ENCODE measurements around the gene TBC1D3B.
"Not testable (repeated sequence)": the region's sequence is repeated elsewhere in the genome, so short reads cannot be mapped to it uniquely, and the experiment has no call there.

The TBC1D3B gene

DNA sequence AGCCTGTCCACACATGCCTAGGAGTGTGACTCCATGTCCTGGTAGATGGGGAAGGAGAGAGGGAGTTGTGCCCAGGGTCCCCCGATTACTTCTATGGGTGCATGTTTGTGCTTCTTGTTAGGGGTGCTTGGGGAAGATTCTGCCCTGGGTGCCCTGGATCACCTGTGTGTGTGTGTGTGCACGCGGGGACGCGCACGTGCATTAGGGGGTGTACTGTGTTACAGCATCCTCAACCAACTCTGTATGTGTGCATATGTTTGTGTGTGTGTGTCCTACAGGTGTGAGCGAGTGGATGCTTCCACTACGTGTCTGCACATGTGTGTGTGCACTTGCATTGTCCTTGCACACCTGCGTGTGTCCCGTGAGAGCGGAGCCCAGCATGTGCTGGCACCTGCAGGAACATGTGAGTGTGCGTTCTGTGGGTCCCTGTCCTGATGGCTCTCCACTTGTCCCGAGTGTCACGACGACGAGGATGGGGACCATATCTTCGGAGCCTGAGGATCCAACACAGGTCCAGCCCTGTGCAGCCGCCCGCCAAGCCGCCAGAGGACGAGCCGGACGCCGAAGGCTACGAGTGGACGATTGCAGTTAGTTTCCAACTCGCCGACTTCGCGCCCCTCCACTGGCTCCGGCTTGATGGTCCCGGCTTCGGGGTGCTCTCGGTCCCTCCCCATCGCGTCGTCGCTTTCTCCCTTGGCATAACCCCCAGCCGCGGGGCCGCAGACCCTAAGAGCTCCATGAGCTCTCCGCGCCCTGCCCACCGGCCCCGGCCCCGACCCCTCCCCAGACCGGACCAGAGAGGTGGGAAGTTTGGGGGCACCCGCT lies 6.0 kb upstream of the TBC1D3B start:
- no peak for DNase-seq (ENCODE audit: low read depth in 1 of 2, low spot score in 1 of 2)

DNA sequence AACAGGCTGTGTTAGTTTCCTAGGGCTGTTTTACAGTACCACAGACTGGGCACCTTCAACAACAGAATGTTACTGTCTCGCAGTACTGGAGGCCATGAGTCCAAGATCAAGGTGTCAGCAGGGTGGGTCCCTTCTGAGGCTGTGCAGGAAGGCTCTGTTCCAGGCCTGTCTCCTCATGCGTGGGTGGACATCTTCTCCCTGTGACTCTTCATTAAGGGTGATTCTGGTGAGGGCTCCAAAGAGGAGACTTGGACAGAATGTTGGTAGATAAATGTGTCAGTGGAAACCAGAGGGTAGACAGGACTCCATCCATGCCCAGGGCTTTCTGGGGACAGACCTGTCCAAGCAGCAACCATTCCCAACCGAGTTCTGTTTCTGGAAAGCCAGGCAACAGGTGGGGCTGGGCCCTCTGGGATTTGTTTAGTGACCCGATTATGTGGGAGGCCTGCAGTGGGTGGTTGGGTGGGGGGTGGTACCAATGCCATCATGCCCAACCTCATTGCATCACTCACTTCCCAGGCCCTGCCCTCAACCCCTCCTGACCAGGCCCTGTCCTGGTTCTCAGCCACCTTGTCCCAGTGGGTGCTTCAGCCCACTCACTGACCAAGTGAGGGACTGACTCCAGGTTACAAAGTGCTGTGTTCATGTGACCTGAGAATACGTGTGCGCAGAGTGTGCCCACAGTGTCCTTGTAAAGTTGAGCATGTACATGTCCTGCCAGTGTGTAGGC lies 5.2 kb upstream of the TBC1D3B start:
- not testable (repeated sequence) for DNase-seq (ENCODE audit: low read depth in 1 of 2, low spot score in 1 of 2)

GRCh38 chr17:36168836-36169235 lies 7.6 kb downstream of the TBC1D3B start:
- DNase-seq (ENCODE audit: low read depth in 1 of 2, low spot score in 1 of 2) = not testable (repeated sequence)

- DNase-seq (ENCODE audit: low read depth in 1 of 2, low spot score in 1 of 2) = no peak
These were observed 22.4 kb downstream of the TBC1D3B start for GRCh38 chr17:36153895-36154610.

DNA sequence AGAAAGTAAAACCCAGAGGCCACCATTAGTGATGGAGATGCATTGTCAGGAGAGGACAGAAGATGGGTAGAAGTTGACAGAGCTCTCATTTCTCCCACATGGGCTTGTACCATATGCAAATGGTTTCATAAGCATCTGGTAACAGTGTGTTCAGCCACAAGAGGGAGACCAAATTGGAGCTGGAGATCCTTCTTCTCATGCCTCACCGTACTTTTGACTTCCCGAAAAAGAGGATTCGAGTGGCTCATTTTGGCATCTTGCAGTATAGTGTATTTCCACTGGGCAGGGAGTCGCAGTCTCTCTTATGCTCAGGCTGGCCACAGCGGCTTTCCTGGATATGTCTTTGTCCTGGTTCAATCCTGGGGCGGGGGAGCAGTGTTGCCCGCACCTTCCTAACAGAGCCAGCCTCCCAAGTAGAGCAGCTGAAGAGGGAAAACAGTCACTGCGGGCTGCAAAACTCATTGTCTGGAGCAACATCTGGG lies 23.8 kb downstream of the TBC1D3B start:
- no peak for DNase-seq (ENCODE audit: low read depth in 1 of 2, low spot score in 1 of 2)

GRCh38 chr17:36151891-36152638 lies 24.4 kb downstream of the TBC1D3B start:
- no peak for DNase-seq (ENCODE audit: low read depth in 1 of 2, low spot score in 1 of 2)

- DNase-seq (ENCODE audit: low read depth in 1 of 2, low spot score in 1 of 2) = no peak
These were observed 27.1 kb downstream of the TBC1D3B start for GRCh38 chr17:36149296-36149820.

DNA sequence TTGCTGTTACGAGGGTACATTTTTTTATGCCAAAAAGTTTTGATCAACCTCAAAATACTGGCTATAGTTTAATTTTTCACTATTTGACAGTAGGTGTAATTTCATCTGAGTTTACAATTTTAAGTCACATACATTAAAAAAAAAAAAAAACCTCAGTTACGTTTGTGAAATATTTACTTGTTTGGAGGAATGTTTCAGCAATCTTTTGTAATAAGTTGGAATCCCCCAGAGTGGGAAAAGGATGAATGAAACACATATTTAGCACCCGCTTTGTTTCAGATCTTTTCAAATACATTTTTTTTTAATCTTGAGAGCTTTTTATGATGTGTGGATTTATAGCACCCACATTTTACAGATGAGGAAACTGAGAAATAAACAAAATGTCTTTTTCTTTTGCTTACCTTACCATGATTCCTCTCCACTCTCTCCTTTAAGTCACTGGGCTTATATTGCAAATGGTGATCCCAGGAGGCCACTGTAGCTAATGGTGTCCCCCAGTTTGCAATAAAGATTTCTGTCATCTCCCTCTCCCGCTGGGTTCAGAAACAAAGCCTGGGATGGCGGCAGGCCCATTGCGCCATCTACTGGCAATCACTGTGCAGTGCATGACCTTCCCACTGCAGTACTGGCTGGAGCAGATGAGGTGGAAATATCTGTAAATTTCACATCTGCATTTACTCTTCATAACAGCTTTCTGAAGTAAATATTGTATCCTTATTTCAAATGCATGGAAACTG lies 27.7 kb downstream of the TBC1D3B start:
- DNase-seq (ENCODE audit: low read depth in 1 of 2, low spot score in 1 of 2) = peak; percentile 56 to 64

GRCh38 chr17:36147601-36148000 lies 28.8 kb downstream of the TBC1D3B start:
- no peak for DNase-seq (ENCODE audit: low read depth in 1 of 2, low spot score in 1 of 2)

GRCh38 chr17:36144981-36145729 lies 31.3 kb downstream of the TBC1D3B start:
- DNase-seq (ENCODE audit: low read depth in 1 of 2, low spot score in 1 of 2) = no peak

DNA sequence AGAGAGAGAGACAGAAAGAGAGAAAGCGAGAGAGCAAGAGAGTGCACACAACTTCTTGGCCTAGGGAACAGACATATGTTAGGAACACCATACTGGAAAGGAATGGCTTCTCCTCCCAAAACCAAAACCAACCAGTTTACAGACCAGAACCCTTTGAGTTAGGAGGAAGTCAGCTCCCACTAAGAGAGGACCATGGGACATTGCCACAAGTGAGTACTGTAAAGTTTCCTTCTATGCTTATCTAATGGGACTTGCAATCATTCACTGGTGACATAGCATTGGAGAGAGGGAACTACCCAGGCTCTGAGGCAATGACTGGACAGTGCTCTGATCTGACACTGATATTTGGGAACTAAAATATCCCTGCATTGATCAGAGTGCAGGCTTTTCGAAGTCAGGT lies 32.4 kb downstream of the TBC1D3B start:
- DNase-seq (ENCODE audit: low read depth in 1 of 2, low spot score in 1 of 2) = no peak

DNA sequence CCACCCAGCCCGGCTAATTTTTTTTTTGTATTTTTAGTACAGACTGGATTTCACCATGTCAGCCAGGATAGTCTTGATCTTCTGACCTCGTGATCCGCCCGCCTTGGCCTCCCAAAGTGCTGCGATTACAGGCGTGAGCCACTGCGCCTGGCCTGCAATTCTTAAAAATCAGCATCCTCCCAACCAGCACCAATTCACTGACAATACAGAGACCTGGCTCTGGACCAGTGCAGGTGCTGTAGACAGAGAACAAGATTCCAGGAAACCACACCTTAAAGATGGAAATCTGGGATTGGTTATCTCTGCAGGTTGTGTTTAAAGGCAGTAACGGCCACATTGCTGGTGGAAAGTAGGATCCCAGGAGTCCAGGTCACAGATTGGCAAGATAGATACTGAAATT lies 33.6 kb downstream of the TBC1D3B start:
- DNase-seq (ENCODE audit: low read depth in 1 of 2, low spot score in 1 of 2) = no peak

DNA sequence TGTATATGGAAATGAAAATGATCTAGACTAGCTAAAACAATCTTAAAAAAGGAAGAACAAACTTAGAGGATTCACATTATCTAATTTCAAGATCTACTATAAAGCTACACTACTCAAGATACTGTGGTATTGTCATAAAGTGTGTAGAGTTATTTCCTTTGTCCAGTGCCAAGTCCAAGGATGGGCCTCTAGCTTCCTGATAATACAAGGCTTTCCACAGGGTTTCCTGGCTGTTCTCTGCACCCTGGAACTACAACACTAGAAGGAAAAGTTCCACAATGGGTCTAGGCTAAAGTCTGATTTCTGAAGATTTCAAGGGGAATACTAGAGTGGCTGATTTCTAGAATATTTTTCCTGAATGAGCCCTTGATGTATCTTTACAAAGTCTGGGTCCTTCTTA lies 34.2 kb downstream of the TBC1D3B start:
- no peak for DNase-seq (ENCODE audit: low read depth in 1 of 2, low spot score in 1 of 2)

DNA sequence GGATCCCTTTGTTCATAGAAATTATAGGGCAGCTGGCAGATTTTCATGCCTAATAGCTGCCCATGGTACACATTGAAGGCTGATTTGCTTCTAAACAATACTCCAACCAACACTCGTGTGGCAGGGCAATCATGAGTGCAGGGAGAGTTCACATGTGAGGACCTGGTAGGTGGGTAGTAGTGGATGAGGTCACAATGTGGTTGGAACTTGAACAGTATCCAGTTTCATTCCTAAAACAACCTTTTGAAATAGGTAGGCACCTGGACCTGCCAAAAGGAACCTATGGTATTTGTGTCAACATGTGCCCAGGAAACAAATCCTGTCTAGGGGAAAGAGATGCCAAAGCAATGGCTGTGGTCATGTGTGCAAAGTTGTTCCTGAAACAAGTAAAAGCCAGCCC lies 40.0 kb downstream of the TBC1D3B start:
- no peak for DNase-seq (ENCODE audit: low read depth in 1 of 2, low spot score in 1 of 2)

DNA sequence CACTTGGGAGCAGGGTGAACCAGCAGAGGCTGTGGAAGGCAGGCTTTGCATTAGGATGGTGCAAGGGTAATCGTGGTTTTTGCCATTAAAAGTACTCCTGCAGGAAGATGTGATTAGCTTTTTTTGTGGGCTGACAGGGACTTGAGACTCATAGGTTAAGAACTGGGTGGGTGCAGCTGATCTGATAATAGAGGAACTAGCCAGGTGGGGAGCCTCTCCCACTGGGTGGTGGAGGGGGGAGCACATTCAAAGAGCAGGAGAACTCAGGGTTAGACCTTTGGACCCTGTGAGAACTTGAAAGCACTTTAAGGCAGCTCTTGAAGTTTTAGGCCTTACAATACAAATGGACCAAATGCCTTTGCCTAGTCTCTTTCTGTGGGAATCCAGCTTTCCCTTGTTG lies 40.4 kb downstream of the TBC1D3B start:
- no peak for DNase-seq (ENCODE audit: low read depth in 1 of 2, low spot score in 1 of 2)

- no peak for DNase-seq (ENCODE audit: low read depth in 1 of 2, low spot score in 1 of 2)
These were observed 41.0 kb downstream of the TBC1D3B start for GRCh38 chr17:36135465-36135864.

GRCh38 chr17:36133602-36134236 lies 42.7 kb downstream of the TBC1D3B start:
- DNase-seq (ENCODE audit: low read depth in 1 of 2, low spot score in 1 of 2) = no peak

- DNase-seq (ENCODE audit: low read depth in 1 of 2, low spot score in 1 of 2) = no peak
These were observed 44.0 kb downstream of the TBC1D3B start for GRCh38 chr17:36132421-36132831.

- DNase-seq (ENCODE audit: low read depth in 1 of 2, low spot score in 1 of 2) = no peak
These were observed 44.5 kb downstream of the TBC1D3B start for GRCh38 chr17:36131931-36132330.
